IMR-90 (cell line): ENCODE data around the gene GRAMD1B. TPM values are rescaled to one million over a fixed set of nuclear protein-coding genes. Genes with fewer than 3 reads are reported as not detected.

Experiments
- ATAC-seq: fragments of 200-7000 bp; cut with Tn5 transposase; 2 replicates; pipeline ENCODE4 v1.9.1; 2020; ENCODE audit warnings: low read depth, mild to moderate bottlenecking, moderate library complexity
- BruUV-seq: library from RNA; stranded (reverse); fragments of 400-500 nt; replicated peaks from 2 replicates; lab custom pipeline; 2021; lab: Mats Ljungman, UMichigan
- CTCF ChIA-PET: fragments of 300-600 bp; formaldehyde crosslinking; extraction: SDS; loops from one replicate; lab custom pipeline; 2021; ENCODE audit warnings: antibody characterized with exemption; lab: Yijun Ruan, JAX
- POLR2A ChIA-PET: fragments of 300-600 bp; sonication (Branson Sonifier 250); formaldehyde crosslinking; loops from one replicate; lab custom pipeline; 2022; ENCODE audit warnings: antibody characterized with exemption; ENCODE audit not compliant: unreplicated experiment; lab: Charles Lee
- DNase-seq: peaks from one replicate; pipeline ENCODE4 v3.0.0; 2013
- H2AFZ ChIP-seq: replicated peaks from 2 replicates; pipeline ENCODE3; 2013; ENCODE audit warnings: low read length, mild to moderate bottlenecking; ENCODE audit not compliant: poor library complexity
- H2AK5ac ChIP-seq: 2 replicates; pipeline ENCODE4 v1.6.1; 2013; ENCODE audit warnings: low read depth, low read length, inconsistent platforms
- H2AK9ac ChIP-seq: replicated peaks from 2 replicates; pipeline ENCODE3; 2013; ENCODE audit warnings: mild to moderate bottlenecking, low read depth, low read length, moderate library complexity; ENCODE audit not compliant: poor library complexity
- H2BK120ac ChIP-seq: 2 replicates; pipeline ENCODE4 v1.6.1; 2013; ENCODE audit warnings: low read depth, low read length, inconsistent platforms
- H2BK15ac ChIP-seq: 3 replicates; pipeline ENCODE4 v1.6.1; 2013; ENCODE audit warnings: low read depth, low read length, inconsistent platforms
- H2BK20ac ChIP-seq: 2 replicates; pipeline ENCODE4 v1.6.1; 2013; ENCODE audit warnings: low read depth, mild to moderate bottlenecking, inconsistent platforms, low read length, moderate library complexity
- H2BK5ac ChIP-seq: 2 replicates; pipeline ENCODE4 v1.6.1; 2013; ENCODE audit warnings: mild to moderate bottlenecking, low read depth, low read length, inconsistent platforms; ENCODE audit not compliant: poor library complexity, severe bottlenecking
- H3K14ac ChIP-seq: replicated peaks from 2 replicates; pipeline ENCODE4 v1.6.1; 2013; ENCODE audit warnings: low read depth, low read length, inconsistent platforms
- H3K18ac ChIP-seq: 2 replicates; pipeline ENCODE4 v1.6.1; 2013; ENCODE audit warnings: low read depth, low read length, control low read depth
- H3K23ac ChIP-seq: 2 replicates; pipeline ENCODE4 v1.6.1; 2013; ENCODE audit warnings: low read depth, low read length, inconsistent platforms
- H3K27ac ChIP-seq: 2 replicates; pipeline ENCODE4 v1.5.1; 2013; ENCODE audit warnings: mild to moderate bottlenecking, control low read depth, low read length; ENCODE audit not compliant: insufficient read depth
- H3K27me3 ChIP-seq: 2 replicates; pipeline ENCODE4 v1.6.1; 2013; ENCODE audit warnings: low read length; ENCODE audit not compliant: control insufficient read depth, insufficient read depth
- H3K36me3 ChIP-seq: 2 replicates; pipeline ENCODE4 v1.6.1; 2013; ENCODE audit warnings: low read length, mixed read lengths; ENCODE audit not compliant: control insufficient read depth, insufficient read depth
- H3K4ac ChIP-seq: 2 replicates; pipeline ENCODE4 v1.6.1; 2013; ENCODE audit warnings: low read depth, low read length, inconsistent platforms
- H3K4me1 ChIP-seq: 2 replicates; pipeline ENCODE4 v1.6.1; 2013; ENCODE audit warnings: low read length, mixed read lengths; ENCODE audit not compliant: control insufficient read depth, insufficient read depth
- H3K4me2 ChIP-seq: 2 replicates; pipeline ENCODE4 v1.6.1; 2013; ENCODE audit warnings: low read depth, mild to moderate bottlenecking, control low read depth, low read length, moderate library complexity
- H3K4me3 ChIP-seq: 2 replicates; pipeline ENCODE4 v1.5.1; 2013; ENCODE audit warnings: low read depth, mild to moderate bottlenecking, control low read depth, low read length, moderate library complexity; ENCODE audit not compliant: insufficient read depth
- H3K56ac ChIP-seq: 2 replicates; pipeline ENCODE4 v1.6.1; 2013; ENCODE audit warnings: low read length, inconsistent platforms; ENCODE audit not compliant: insufficient read depth; ENCODE audit errors: extremely low read depth
- H3K79me1 ChIP-seq, 2 experiments: 2 replicates each; pipeline ENCODE4 v1.6.1; 2013; ENCODE audit warnings: low read length in 2 of 2, inconsistent platforms in 1 of 2, low read depth in 1 of 2
- H3K9ac ChIP-seq: 2 replicates; pipeline ENCODE4 v1.6.1; 2013; ENCODE audit warnings: low read depth, low read length, control low read depth
- H3K9me1 ChIP-seq: 2 replicates; pipeline ENCODE4 v1.6.1; 2013; ENCODE audit warnings: low read length, inconsistent platforms; ENCODE audit not compliant: insufficient read depth
- H3K9me3 ChIP-seq: 2 replicates; pipeline ENCODE4 v1.6.1; 2013; ENCODE audit warnings: low read length; ENCODE audit not compliant: control insufficient read depth, insufficient read depth
- H4K20me1 ChIP-seq: 2 replicates; pipeline ENCODE4 v1.6.1; 2013; ENCODE audit warnings: low read length, inconsistent platforms; ENCODE audit not compliant: insufficient read depth
- H4K5ac ChIP-seq: 2 replicates; pipeline ENCODE4 v1.6.1; 2013; ENCODE audit warnings: mild to moderate bottlenecking, low read depth, low read length, control low read depth
- H4K8ac ChIP-seq, 2 experiments: 2 replicates each; pipeline ENCODE4 v1.6.1; 2013; ENCODE audit warnings: low read depth in 2 of 2, low read length in 2 of 2, control low read depth in 1 of 2, inconsistent platforms in 1 of 2
- H4K91ac ChIP-seq: 2 replicates; pipeline ENCODE4 v1.6.1; 2013; ENCODE audit warnings: low read depth, low read length, inconsistent platforms; ENCODE audit not compliant: insufficient read depth
- CEBPB ChIP-seq: IDR thresholded peaks from 2 replicates; pipeline ENCODE4 v1.6.1; 2012; ENCODE audit warnings: low read depth, low read length, improper control_type of control experiment
- POLR2A ChIP-seq: IDR thresholded peaks from 2 replicates; pipeline ENCODE4 v1.6.1; 2012; ENCODE audit warnings: mild to moderate bottlenecking, low read depth, low read length
- WGBS, 2 experiments: methylation state at CpG; one replicate each; pipeline versions ENCODE4 v1.1.5 to v1.1.7; 2013; ENCODE audit warnings: missing lambda C conversion rate in 2 of 2; ENCODE audit not compliant: insufficient read length in 1 of 2; ENCODE audit errors: extremely low coverage in 2 of 2; 5-methylcytosine and 5-hydroxymethylcytosine counted together
- dilution Hi-C: fragments of 300-500 bp; cut with HindIII; formaldehyde crosslinking; loops from one replicate; pipeline ENCODE4 v1.14.3; 2018; ENCODE audit warnings: low sequenced_read_pairs; ENCODE audit not compliant: unreplicated experiment
- in situ Hi-C: fragments of 300-500 bp; cut with MboI; formaldehyde crosslinking; loops from 3 replicates; pipeline ENCODE4 v1.14.3; 2019; ENCODE audit warnings: low sequenced_read_pairs, inconsistent platforms, mixed read lengths
- intact Hi-C: fragments of 100-400 bp; cut with micrococcal nuclease; formaldehyde crosslinking; loops from 2 replicates; pipeline ENCODE4 v1.10.0; 2022
- polyA plus RNA-seq, 3 experiments: library from polyadenylated mRNA; depleted of rRNA; stranded (reverse); fragments of >200 nt; gene quantifications; 2 replicates each; pipeline ENCODE4 v1.2.3, GENCODE V29; 2012; ENCODE audit warnings: low replicate concordance in 1 of 3
- total RNA-seq: library from RNA; depleted of rRNA; stranded (reverse); fragments of >200 nt; gene quantifications from 2 replicates; pipeline ENCODE4 v1.2.3, GENCODE V29; 2012

The GRAMD1B gene
- total and polyA plus RNA-seq, 2 of the 4 experiments (the other 2 are of a cell fraction) = 7.1 to 7.2 TPM

DNA sequence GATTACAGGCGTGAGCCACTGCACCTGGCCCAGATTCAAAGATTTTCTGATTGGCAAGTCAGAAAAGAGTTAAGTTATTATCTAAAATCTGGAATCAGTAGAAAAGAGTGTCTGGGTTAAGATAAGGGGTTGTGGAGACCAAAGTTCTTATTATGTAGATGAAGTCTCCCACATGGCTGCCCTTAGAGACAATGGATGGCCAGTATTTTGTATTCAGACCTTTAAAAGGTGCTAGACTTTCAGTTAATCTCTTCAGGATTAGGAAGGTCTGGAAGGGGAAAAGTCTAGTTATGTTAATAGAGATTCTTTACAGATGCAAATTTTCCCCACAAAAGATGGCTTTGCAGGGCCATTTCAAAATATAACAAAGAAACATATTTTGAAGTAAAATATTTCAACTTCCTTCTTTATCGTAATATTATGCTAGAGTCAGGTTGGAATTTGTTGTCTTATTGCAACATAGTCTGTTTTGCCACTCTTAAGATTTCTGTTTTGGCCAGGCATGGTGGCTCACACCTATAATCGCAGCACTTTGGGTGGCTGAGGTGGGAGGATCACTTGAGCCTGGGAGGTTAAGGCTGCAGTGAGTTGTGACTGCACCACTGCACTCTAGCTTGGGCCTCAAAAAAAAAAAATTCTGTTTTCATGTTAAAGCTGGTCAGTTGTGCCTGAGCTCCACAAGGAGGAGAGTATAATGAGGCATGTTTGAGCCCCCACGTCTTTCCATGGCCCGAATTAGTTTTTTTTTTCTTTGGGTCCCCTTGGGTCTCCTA lies 14.0 kb downstream of the GRAMD1B start:
- H3K4me1 ChIP-seq = peaks cover 5% of the 10 kb centered on the region
- no peak overlapping the region for H2BK120ac ChIP-seq
- H3K56ac ChIP-seq = no peak overlapping the region
- H2BK15ac ChIP-seq = no peak overlapping the region
- peaks cover 15 to 19% of the 10 kb centered on the region in 2 experiments; a peak in 3 of 4 replicates for H3K79me1 ChIP-seq
- TF ChIP-seq CEBPB (0 out of 2 replicates have a peak, but pooled peaks have one; percentile 38), POLR2A (no peak)
- H3K4me2 ChIP-seq = no peak overlapping the region
- no TSS peak for BruUV-seq
- no peak overlapping the region for H3K23ac ChIP-seq
- POLR2A ChIA-PET = no interaction called here
- 89% methylated on average over 3 of the region's 5 CpGs; no CpG with 5 or more reads in 1 of the 2 experiments for WGBS, 2 experiments
- no peak overlapping the region for H3K4ac ChIP-seq
- H2AK5ac ChIP-seq = no peak overlapping the region
- no peak overlapping the region for H3K18ac ChIP-seq
- H2BK20ac ChIP-seq = no peak overlapping the region
- DNase-seq (no peak), ATAC-seq (no peak)
- no peaks in the 10 kb centered on the region; the same call in 1 of the 2 replicates for H3K36me3 ChIP-seq
- H2BK5ac ChIP-seq = no peak overlapping the region
- dilution Hi-C loops = no loop called here
- 0 out of 2 replicates have a peak, but pooled peaks cover 5% of the 10 kb centered on the region for H4K20me1 ChIP-seq
- H3K9ac ChIP-seq = no peak overlapping the region
- no peaks in the 10 kb centered on the region for H3K9me3 ChIP-seq
- no peak overlapping the region for H3K4me3 ChIP-seq
- no peak overlapping the region for H4K8ac ChIP-seq
- no peaks in the 10 kb centered on the region for H3K27me3 ChIP-seq
- CTCF ChIA-PET = interaction anchor here (0.7 kb wide), 1 partner anchor 110 kb away, joined by 3 read pairs; no protein-coding TSS in a partner anchor
- no peak overlapping the region for H2AFZ ChIP-seq
- no peak overlapping the region for H3K14ac ChIP-seq
- peaks cover 8% of the 10 kb centered on the region; the same call in 1 of the 2 replicates for H3K9me1 ChIP-seq
- no peak overlapping the region for H3K27ac ChIP-seq
- no peak overlapping the region for H4K5ac ChIP-seq
- intact Hi-C loops = no loop called here
- no peak overlapping the region for H2AK9ac ChIP-seq
- no peak overlapping the region for H4K91ac ChIP-seq
- in situ Hi-C loops = no loop called here
